Neural progenitor cell (in vitro differentiated cells): ENCODE measurements around the gene P4HA3.

Experiments
- EZH2 ChIP-seq: fragments of 200-600 bp; sonication (generic); IDR thresholded peaks from 2 replicates; pipeline ENCODE4 v1.6.1; 2017; ENCODE audit warnings: antibody characterized with exemption, mild to moderate bottlenecking, moderate library complexity
- TF ChIP-seq, protein P1 (sequence below): fragments of 200-600 bp; sonication (generic); IDR thresholded peaks from 2 replicates; pipeline ENCODE4 v1.5.1; 2017; ENCODE audit warnings: antibody characterized with exemption, mild to moderate bottlenecking

DNA sequence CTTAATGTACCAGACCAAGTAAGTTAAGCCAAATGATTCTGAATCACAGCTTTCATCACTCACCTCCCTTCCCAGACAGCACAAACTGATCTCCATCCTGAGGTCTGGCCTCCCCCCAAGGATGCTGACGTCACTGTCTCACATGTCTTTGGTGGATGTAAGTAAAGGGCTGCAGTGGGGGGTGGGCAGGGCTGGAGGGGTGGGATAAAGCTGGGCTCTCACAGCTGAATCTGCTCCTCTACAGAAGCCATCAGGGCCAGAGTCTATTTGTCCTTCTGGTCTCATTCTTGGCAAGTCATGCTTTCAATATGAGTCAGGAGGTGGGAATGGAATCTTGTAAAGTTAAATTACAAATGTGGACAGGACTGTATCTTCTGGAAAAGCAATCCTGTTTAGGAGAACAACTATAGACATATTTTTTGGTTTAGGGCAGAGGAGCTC lies 32.7 kb downstream of the P4HA3 start:
- TF ChIP-seq, protein P1, sequence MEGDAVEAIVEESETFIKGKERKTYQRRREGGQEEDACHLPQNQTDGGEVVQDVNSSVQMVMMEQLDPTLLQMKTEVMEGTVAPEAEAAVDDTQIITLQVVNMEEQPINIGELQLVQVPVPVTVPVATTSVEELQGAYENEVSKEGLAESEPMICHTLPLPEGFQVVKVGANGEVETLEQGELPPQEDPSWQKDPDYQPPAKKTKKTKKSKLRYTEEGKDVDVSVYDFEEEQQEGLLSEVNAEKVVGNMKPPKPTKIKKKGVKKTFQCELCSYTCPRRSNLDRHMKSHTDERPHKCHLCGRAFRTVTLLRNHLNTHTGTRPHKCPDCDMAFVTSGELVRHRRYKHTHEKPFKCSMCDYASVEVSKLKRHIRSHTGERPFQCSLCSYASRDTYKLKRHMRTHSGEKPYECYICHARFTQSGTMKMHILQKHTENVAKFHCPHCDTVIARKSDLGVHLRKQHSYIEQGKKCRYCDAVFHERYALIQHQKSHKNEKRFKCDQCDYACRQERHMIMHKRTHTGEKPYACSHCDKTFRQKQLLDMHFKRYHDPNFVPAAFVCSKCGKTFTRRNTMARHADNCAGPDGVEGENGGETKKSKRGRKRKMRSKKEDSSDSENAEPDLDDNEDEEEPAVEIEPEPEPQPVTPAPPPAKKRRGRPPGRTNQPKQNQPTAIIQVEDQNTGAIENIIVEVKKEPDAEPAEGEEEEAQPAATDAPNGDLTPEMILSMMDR: no peak
- no peak for TF ChIP-seq EZH2
